BJ (cell line): ENCODE results near the gene ATF7IP2. TPM values are rescaled to one million over a fixed set of nuclear protein-coding genes. Genes with fewer than 3 reads are reported as not detected.

Experiments used
- CTCF ChIA-PET: fragments of 350-600 bp; formaldehyde crosslinking; extraction: SDS; loops from one replicate; lab custom pipeline; 2021; ENCODE audit warnings: antibody characterized with exemption, inconsistent platforms; lab: Yijun Ruan, JAX
- POLR2A ChIA-PET: fragments of 300-600 bp; sonication (Branson Sonifier 250); formaldehyde crosslinking; extraction: SDS; loops from one replicate; lab custom pipeline; 2021; ENCODE audit warnings: antibody characterized with exemption; lab: Charles Lee
- DNase-seq: peaks from one replicate; pipeline ENCODE4 v3.0.0-alpha.2; 2011; ENCODE audit warnings: low read depth
- H3K27me3 ChIP-seq: 2 replicates; pipeline ENCODE4 v1.6.0; 2011; ENCODE audit warnings: low read length; ENCODE audit not compliant: control insufficient read depth, insufficient read depth
- H3K36me3 ChIP-seq: 2 replicates; pipeline ENCODE4 v1.5.1; 2011; ENCODE audit warnings: low read length; ENCODE audit not compliant: control insufficient read depth, insufficient read depth
- H3K4me3 ChIP-seq: 2 replicates; pipeline ENCODE4 v1.5.1; 2011; ENCODE audit warnings: low read depth, mild to moderate bottlenecking, control low read depth, low read length
- polyA plus RNA-seq: library from polyadenylated mRNA; depleted of rRNA; stranded (reverse); fragments of >200 nt; gene quantifications from 2 replicates; pipeline ENCODE4 v1.2.3, GENCODE V29; 2011; rRNA removed
- small RNA-seq: library from RNA; depleted of rRNA; stranded (forward); fragments of <200 nt; gene quantifications from one replicate; pipeline ENCODE3, GENCODE V24; 2012; ENCODE audit warnings: low replicate concordance, low read depth; ENCODE audit not compliant: insufficient read length
- TF ChIP-seq, protein P1 (sequence below): IDR thresholded peaks from 2 replicates; pipeline ENCODE4 v1.5.1; 2011; ENCODE audit warnings: low read depth, mild to moderate bottlenecking, control low read depth, inconsistent platforms, low read length, moderate library complexity; ENCODE audit not compliant: insufficient read depth

The ATF7IP2 gene
- polyA plus RNA-seq, 1 experiment: 2.5 TPM

GRCh38 chr16:10530685-10531084, 144.8 kb downstream of the ATF7IP2 start:
- ChIA-PET POLR2A (no interaction called here), CTCF (interaction anchor here (1.3 to 1.9 kb wide), 3 partner anchors 9 to 49 kb away, joined by 3 to 7 read pairs (median 3); partner anchors contain the start of gene EMP2)
- TF ChIP-seq, protein P1, sequence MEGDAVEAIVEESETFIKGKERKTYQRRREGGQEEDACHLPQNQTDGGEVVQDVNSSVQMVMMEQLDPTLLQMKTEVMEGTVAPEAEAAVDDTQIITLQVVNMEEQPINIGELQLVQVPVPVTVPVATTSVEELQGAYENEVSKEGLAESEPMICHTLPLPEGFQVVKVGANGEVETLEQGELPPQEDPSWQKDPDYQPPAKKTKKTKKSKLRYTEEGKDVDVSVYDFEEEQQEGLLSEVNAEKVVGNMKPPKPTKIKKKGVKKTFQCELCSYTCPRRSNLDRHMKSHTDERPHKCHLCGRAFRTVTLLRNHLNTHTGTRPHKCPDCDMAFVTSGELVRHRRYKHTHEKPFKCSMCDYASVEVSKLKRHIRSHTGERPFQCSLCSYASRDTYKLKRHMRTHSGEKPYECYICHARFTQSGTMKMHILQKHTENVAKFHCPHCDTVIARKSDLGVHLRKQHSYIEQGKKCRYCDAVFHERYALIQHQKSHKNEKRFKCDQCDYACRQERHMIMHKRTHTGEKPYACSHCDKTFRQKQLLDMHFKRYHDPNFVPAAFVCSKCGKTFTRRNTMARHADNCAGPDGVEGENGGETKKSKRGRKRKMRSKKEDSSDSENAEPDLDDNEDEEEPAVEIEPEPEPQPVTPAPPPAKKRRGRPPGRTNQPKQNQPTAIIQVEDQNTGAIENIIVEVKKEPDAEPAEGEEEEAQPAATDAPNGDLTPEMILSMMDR: no peak
- DNase-seq: no peak
- Histone ChIP-seq H3K27me3 (no peaks in the 10 kb centered on the region), H3K4me3 (no peak overlapping the region), H3K36me3 (peaks cover 6% of the 10 kb centered on the region)

- peaks cover 8% of the 10 kb centered on the region for H3K36me3 ChIP-seq
- no peaks in the 10 kb centered on the region for H3K27me3 ChIP-seq
- POLR2A ChIA-PET: no interaction called here
- CTCF ChIA-PET: interaction anchor here (1.9 kb wide), 1 partner anchor 9 kb away, joined by 7 read pairs; no protein-coding TSS in a partner anchor
- DNase-seq: no peak
- TF ChIP-seq, protein P1: no peak
- H3K4me3 ChIP-seq: no peak overlapping the region
Observed at GRCh38 chr16:10531582-10531981, 145.7 kb downstream of the ATF7IP2 start.

Small RNA genes lying within 50 kb of the gene (small RNA-seq; reads per million reads assigned to genes)
- gene RNU6-633P: not detected

Other genes starting within 250 kb of the ATF7IP2 start
- gene GRIN2A, start 203.6 kb upstream of the ATF7IP2 start, polyA plus RNA-seq: 0.04 TPM in 1 of 2 replicates, not detected in the other
- gene EMP2, start 194.5 kb downstream of the ATF7IP2 start, polyA plus RNA-seq: 44.6 and 57.8 TPM in 2 replicates